K562 (cell line): ENCODE measurements around the gene BIN1. TPM values are rescaled to one million over a fixed set of nuclear protein-coding genes. Genes with fewer than 3 reads are reported as not detected.

Experiments used
- ETV5 ChIP-seq: sonication (generic); formaldehyde crosslinking; IDR thresholded peaks from 2 replicates; pipeline ENCODE4 v1.4.0; 2020; ENCODE audit warnings: low read depth, mild to moderate bottlenecking, missing genetic modification reagents
- JUND ChIP-seq, 2 experiments: IDR thresholded peaks; 2 replicates in 1 of 2; 3 replicates in 1 of 2; pipeline ENCODE4 v1.6.1; 2011; ENCODE audit warnings: borderline replicate concordance in 2 of 2, low read depth in 2 of 2, low read length in 2 of 2, improper control_type of control experiment in 1 of 2, missing biosample characterization in 1 of 2, missing genetic modification characterization in 1 of 2, missing genetic modification reagents in 1 of 2
- MAFK ChIP-seq: IDR thresholded peaks from 2 replicates; pipeline ENCODE4 v1.6.1; 2011; ENCODE audit warnings: low read length, improper control_type of control experiment
- MAZ ChIP-seq, 2 experiments: fragments of 450-650 bp in 1 of 2; sonication (generic) in 1 of 2; formaldehyde crosslinking; IDR thresholded peaks in 1 of 2; conservative IDR thresholded peaks in 1 of 2; 2 replicates each; pipeline versions ENCODE4 v1.4.0 to v1.5.0; 2020; ENCODE audit warnings: mild to moderate bottlenecking in 1 of 2, missing genetic modification reagents in 1 of 2
- MEIS2 ChIP-seq: fragments of 450-650 bp; IDR thresholded peaks from 2 replicates; pipeline ENCODE4 v1.6.1; 2014; ENCODE audit warnings: mild to moderate bottlenecking; ENCODE audit not compliant: partially characterized antibody
- NFE2 ChIP-seq: IDR thresholded peaks from 2 replicates; pipeline ENCODE4 v1.6.1; 2014; ENCODE audit warnings: antibody characterized with exemption, low read depth
- RAD21 ChIP-seq, 2 experiments: fragments of 250-450 bp in 1 of 2; fragments of 450-650 bp in 1 of 2; sonication (Bioruptor Pico) in 1 of 2; formaldehyde crosslinking in 1 of 2; IDR thresholded peaks in 1 of 2; conservative IDR thresholded peaks in 1 of 2; 2 replicates each; pipeline versions ENCODE4 v1.4.0 to v1.8.0; 2020 to 2022; ENCODE audit warnings: mild to moderate bottlenecking in 2 of 2, moderate library complexity in 1 of 2
- SMARCA5 ChIP-seq: fragments of 450-650 bp; IDR thresholded peaks from 2 replicates; pipeline ENCODE4 v1.6.1; 2016
- polyA plus RNA-seq, 8 experiments: library from polyadenylated mRNA; depleted of rRNA in 4 of 8; stranded (reverse) in 5 of 8; unstranded in 3 of 8; fragments of >200 nt; fragmentation: Nextera tagmentation in 2 of 8; fragmentation: Illumina TruSeq in 1 of 8; extraction: Ambion mirVana in 2 of 8; extraction: Trizol in 1 of 8; gene quantifications; 2 replicates each; pipeline versions ENCODE4 v1.2.1 to v1.2.3, GENCODE V29; 2011 to 2014; ENCODE audit warnings: inconsistent platforms in 1 of 8, missing spikeins in 1 of 8
- total RNA-seq, 7 experiments: library from RNA; depleted of rRNA in 6 of 7; stranded (reverse); fragments of >200 nt in 6 of 7; fragmentation: Illumina TruSeq in 2 of 7; extraction: Trizol in 2 of 7; gene quantifications; 2 replicates each; pipeline versions ENCODE4 v1.2.1 to v1.2.3, GENCODE V29; 2011 to 2021; ENCODE audit warnings: low replicate concordance in 1 of 7
- TF ChIP-seq, protein P1 (sequence below): fragments of 450-650 bp; IDR thresholded peaks from 2 replicates; pipeline ENCODE4 v1.6.1; 2016; ENCODE audit warnings: mild to moderate bottlenecking, moderate library complexity
- TF ChIP-seq, protein P2 (sequence below): fragments of 450-650 bp; IDR thresholded peaks from 2 replicates; pipeline ENCODE4 v1.6.1; 2016
- TF ChIP-seq, protein P3 (sequence below): IDR thresholded peaks from 2 replicates; pipeline ENCODE4 v1.6.1; 2011; ENCODE audit warnings: borderline replicate concordance, low read depth, mild to moderate bottlenecking, moderate library complexity, low read length; ENCODE audit not compliant: insufficient read depth, poor library complexity, severe bottlenecking

BIN1 gene
- total and polyA plus RNA-seq, 9 of the 15 experiments (the other 6 are each of a cell fraction or from before 2014, with no cell fraction given) = 0.04 to 2.8 (median 0.79) TPM; not detected in 1

DNA sequence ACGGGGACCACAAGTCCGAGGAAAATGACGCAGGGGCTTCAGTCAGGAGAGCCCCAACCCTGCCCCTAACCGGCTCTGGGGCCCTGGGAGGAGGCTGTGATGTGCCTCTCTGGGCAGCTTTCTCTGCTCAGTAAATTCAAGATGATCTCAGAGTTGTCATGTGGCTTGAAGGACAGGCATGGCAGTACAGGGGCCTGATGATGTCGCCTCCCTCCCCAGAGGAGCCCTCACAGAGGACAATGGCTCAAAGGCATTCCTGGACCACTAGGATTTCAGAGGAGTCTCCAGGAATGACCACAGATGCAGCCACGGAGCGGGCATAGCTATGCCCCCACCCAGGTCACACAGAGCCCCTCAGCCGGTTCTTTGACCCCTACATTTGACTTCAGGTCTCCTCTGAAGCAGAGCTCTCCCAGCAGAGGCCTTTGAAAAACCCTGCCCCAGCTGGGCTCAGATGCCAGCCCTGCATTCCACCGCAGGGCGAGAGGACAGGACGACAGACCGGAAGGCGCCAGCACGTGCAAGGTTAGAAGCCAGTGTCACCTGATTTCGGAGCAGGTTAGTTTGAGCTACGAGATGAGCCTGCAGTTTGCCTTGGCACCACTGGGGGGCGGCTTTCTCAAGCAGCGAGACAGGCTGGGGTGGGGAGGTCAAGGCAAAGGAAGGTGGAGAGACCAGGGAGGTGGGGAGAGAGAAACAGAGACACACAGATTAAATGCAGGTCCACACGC lies 39.2 kb downstream of the BIN1 start (continued):
- TF ChIP-seq, protein P1, sequence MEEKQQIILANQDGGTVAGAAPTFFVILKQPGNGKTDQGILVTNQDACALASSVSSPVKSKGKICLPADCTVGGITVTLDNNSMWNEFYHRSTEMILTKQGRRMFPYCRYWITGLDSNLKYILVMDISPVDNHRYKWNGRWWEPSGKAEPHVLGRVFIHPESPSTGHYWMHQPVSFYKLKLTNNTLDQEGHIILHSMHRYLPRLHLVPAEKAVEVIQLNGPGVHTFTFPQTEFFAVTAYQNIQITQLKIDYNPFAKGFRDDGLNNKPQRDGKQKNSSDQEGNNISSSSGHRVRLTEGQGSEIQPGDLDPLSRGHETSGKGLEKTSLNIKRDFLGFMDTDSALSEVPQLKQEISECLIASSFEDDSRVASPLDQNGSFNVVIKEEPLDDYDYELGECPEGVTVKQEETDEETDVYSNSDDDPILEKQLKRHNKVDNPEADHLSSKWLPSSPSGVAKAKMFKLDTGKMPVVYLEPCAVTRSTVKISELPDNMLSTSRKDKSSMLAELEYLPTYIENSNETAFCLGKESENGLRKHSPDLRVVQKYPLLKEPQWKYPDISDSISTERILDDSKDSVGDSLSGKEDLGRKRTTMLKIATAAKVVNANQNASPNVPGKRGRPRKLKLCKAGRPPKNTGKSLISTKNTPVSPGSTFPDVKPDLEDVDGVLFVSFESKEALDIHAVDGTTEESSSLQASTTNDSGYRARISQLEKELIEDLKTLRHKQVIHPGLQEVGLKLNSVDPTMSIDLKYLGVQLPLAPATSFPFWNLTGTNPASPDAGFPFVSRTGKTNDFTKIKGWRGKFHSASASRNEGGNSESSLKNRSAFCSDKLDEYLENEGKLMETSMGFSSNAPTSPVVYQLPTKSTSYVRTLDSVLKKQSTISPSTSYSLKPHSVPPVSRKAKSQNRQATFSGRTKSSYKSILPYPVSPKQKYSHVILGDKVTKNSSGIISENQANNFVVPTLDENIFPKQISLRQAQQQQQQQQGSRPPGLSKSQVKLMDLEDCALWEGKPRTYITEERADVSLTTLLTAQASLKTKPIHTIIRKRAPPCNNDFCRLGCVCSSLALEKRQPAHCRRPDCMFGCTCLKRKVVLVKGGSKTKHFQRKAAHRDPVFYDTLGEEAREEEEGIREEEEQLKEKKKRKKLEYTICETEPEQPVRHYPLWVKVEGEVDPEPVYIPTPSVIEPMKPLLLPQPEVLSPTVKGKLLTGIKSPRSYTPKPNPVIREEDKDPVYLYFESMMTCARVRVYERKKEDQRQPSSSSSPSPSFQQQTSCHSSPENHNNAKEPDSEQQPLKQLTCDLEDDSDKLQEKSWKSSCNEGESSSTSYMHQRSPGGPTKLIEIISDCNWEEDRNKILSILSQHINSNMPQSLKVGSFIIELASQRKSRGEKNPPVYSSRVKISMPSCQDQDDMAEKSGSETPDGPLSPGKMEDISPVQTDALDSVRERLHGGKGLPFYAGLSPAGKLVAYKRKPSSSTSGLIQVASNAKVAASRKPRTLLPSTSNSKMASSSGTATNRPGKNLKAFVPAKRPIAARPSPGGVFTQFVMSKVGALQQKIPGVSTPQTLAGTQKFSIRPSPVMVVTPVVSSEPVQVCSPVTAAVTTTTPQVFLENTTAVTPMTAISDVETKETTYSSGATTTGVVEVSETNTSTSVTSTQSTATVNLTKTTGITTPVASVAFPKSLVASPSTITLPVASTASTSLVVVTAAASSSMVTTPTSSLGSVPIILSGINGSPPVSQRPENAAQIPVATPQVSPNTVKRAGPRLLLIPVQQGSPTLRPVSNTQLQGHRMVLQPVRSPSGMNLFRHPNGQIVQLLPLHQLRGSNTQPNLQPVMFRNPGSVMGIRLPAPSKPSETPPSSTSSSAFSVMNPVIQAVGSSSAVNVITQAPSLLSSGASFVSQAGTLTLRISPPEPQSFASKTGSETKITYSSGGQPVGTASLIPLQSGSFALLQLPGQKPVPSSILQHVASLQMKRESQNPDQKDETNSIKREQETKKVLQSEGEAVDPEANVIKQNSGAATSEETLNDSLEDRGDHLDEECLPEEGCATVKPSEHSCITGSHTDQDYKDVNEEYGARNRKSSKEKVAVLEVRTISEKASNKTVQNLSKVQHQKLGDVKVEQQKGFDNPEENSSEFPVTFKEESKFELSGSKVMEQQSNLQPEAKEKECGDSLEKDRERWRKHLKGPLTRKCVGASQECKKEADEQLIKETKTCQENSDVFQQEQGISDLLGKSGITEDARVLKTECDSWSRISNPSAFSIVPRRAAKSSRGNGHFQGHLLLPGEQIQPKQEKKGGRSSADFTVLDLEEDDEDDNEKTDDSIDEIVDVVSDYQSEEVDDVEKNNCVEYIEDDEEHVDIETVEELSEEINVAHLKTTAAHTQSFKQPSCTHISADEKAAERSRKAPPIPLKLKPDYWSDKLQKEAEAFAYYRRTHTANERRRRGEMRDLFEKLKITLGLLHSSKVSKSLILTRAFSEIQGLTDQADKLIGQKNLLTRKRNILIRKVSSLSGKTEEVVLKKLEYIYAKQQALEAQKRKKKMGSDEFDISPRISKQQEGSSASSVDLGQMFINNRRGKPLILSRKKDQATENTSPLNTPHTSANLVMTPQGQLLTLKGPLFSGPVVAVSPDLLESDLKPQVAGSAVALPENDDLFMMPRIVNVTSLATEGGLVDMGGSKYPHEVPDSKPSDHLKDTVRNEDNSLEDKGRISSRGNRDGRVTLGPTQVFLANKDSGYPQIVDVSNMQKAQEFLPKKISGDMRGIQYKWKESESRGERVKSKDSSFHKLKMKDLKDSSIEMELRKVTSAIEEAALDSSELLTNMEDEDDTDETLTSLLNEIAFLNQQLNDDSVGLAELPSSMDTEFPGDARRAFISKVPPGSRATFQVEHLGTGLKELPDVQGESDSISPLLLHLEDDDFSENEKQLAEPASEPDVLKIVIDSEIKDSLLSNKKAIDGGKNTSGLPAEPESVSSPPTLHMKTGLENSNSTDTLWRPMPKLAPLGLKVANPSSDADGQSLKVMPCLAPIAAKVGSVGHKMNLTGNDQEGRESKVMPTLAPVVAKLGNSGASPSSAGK = peak; percentile 83
- TF ChIP-seq, protein P2, sequence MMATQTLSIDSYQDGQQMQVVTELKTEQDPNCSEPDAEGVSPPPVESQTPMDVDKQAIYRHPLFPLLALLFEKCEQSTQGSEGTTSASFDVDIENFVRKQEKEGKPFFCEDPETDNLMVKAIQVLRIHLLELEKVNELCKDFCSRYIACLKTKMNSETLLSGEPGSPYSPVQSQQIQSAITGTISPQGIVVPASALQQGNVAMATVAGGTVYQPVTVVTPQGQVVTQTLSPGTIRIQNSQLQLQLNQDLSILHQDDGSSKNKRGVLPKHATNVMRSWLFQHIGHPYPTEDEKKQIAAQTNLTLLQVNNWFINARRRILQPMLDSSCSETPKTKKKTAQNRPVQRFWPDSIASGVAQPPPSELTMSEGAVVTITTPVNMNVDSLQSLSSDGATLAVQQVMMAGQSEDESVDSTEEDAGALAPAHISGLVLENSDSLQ = peak; percentile 48
- TF ChIP-seq JUND (IDR thresholded peaks at IDR 0.05; ENCODE audit: borderline replicate concordance, low read depth, low read length) (peak; percentile 17; the same call in 1 of the 2 replicates), JUND (tag; IDR thresholded peaks at IDR 0.05; ENCODE audit: borderline replicate concordance, low read depth, low read length) (0 out of 3 replicates have a peak, but pooled peaks have one; percentile 18), SMARCA5 (0 out of 2 replicates have a peak, but pooled peaks have one; percentile 45), NFE2 (peak; percentile 42), MAZ (CRISPR knock-in tag; conservative IDR thresholded peaks at IDR 0.05 in 1 of 2, IDR thresholded peaks at IDR 0.05 in 1 of 2) (peak in 1 of 2 experiments; percentile 61; a peak in 1 of 4 replicates), MEIS2 (peak; percentile 9), RAD21 (CRISPR knock-in tag; conservative IDR thresholded peaks at IDR 0.05 in 1 of 2, IDR thresholded peaks at IDR 0.05 in 1 of 2) (peak; percentile 22 to 67; a peak in 2 of 4 replicates), MAFK (no peak), ETV5 (CRISPR knock-in tag) (peak; percentile 44; the same call in 1 of the 2 replicates)
- TF ChIP-seq, protein P3, sequence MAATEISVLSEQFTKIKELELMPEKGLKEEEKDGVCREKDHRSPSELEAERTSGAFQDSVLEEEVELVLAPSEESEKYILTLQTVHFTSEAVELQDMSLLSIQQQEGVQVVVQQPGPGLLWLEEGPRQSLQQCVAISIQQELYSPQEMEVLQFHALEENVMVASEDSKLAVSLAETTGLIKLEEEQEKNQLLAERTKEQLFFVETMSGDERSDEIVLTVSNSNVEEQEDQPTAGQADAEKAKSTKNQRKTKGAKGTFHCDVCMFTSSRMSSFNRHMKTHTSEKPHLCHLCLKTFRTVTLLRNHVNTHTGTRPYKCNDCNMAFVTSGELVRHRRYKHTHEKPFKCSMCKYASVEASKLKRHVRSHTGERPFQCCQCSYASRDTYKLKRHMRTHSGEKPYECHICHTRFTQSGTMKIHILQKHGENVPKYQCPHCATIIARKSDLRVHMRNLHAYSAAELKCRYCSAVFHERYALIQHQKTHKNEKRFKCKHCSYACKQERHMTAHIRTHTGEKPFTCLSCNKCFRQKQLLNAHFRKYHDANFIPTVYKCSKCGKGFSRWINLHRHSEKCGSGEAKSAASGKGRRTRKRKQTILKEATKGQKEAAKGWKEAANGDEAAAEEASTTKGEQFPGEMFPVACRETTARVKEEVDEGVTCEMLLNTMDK = peak; percentile 4
